GM04503 (cell line): ENCODE results near the gene DPP7.
"Not testable (repeated sequence)": the region's sequence is repeated elsewhere in the genome, so short reads cannot be mapped to it uniquely, and the experiment has no call there.

ENCODE experiments used
- DNase-seq: peaks from one replicate; pipeline ENCODE4 v3.0.0-alpha.2; 2012; ENCODE audit warnings: low read depth

Gene DPP7

GRCh38 chr9:137147793-137148160, 33.2 kb upstream of the DPP7 start:
- DNase-seq: no peak

GRCh38 chr9:137147091-137147792, 32.7 kb upstream of the DPP7 start:
- DNase-seq: no peak

GRCh38 chr9:137146527-137146918, 32.0 kb upstream of the DPP7 start:
- no peak for DNase-seq

DNA sequence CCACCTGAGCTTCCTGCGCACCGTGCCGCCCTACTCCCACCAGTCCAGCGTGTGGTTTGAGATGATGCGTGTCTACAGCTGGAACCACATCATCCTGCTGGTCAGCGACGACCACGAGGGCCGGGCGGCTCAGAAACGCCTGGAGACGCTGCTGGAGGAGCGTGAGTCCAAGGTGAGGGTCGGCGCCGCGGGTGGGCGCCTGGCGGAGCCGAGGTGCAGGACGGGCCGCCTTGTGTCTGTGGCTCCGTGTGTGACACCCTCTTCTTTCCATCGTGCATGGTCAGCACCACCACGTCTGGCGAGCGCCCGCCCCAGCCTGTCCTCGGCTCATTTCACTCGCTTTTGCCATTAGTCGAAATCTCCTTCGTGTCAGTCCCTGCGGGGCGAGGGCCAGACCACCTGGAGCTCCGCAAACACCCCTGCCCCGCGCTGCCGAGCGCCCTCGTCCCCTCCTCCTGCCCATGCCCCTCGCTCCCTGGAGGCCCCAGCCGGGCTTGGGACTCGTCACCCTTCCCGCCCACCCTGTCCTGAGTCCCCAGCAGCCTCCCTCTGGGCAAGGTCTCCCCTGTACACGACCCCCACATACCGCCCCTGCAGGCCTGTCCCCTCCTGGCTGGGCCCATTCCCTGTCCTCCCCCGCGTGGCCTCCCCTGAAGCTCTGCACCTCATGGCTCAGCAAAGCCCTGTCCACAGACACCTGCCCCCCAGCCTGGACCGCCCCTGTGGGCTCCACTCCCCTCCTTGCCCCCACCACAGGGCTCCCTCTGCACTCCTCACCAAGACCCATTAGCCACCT, 31.4 kb upstream of the DPP7 start:
- DNase-seq: no peak

GRCh38 chr9:137143459-137143858, 28.9 kb upstream of the DPP7 start:
- DNase-seq: no peak

GRCh38 chr9:137141976-137142936, 27.7 kb upstream of the DPP7 start:
- DNase-seq: no peak

GRCh38 chr9:137141050-137141810, 26.7 kb upstream of the DPP7 start:
- DNase-seq: no peak

DNA sequence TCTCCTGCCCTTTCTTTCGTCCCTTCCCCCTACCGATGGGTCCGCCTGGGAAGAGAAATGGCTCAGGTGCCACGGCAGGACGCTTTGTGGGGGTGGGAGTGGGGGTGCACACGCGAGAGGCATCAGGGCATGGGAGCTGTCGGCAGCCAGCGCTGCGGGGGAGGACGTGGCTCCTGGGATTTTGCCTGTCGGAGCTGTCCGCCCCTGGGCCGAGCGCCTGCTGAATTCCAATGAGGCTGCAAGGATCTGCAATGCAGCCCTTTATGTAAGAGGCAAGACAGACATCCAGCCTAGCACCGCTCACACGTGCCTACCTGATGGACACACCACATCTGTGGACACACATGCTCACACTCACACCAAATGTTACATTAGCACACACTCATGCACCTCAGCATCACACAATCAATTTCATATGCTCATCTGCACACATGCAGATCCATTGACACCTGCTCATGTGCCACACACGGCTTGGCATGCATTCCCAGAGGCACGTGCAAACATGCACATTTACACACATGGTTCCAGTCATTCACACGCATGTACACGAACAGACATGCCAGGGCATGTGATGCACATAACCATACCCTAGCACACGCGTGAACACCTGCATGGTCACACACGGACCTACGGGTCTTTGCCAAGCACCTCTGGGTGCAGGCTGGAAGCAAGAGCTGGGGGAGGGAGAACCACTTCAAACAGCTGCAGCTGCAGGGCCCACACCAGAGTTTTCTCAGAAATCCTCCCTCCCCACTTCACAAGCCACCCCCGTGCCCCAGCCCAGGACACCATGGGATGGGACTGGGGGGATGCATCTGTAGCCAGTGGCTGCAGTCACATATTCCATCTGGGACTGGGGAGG, 25.8 kb upstream of the DPP7 start:
- no peak for DNase-seq

DNA sequence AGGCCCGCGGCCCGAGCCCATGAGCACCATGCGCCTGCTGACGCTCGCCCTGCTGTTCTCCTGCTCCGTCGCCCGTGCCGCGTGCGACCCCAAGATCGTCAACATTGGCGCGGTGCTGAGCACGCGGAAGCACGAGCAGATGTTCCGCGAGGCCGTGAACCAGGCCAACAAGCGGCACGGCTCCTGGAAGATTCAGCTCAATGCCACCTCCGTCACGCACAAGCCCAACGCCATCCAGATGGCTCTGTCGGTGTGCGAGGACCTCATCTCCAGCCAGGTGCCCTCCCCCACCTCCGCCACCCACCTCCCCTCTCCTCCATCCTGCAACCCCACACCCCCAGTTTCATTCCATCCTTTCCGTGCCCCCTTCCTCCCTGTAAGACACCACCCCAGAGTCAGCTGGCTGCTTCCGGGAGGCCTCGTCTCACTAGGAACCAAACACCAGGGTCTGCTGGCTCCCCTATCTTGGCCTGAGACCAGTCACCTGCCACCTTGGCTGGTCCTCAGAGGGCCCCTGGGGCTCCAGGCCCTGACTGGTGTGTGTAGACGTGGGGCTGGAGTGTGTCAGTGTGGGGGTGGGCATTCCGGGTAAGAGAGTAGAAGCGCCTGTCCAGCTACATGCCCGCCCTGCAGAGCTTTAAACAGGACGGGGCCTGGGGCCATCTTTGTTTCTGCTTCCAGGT, 25.1 kb upstream of the DPP7 start:
- no peak for DNase-seq

- no peak for DNase-seq
Observed at GRCh38 chr9:137138722-137139467, 24.4 kb upstream of the DPP7 start, which contains the start of gene GRIN1. Gene GRIN1 (plus strand): TSS chr9:137139154. CDS start chr9:137139487, 333 bp downstream.

GRCh38 chr9:137138058-137138721, 23.7 kb upstream of the DPP7 start:
- DNase-seq: no peak

DNA sequence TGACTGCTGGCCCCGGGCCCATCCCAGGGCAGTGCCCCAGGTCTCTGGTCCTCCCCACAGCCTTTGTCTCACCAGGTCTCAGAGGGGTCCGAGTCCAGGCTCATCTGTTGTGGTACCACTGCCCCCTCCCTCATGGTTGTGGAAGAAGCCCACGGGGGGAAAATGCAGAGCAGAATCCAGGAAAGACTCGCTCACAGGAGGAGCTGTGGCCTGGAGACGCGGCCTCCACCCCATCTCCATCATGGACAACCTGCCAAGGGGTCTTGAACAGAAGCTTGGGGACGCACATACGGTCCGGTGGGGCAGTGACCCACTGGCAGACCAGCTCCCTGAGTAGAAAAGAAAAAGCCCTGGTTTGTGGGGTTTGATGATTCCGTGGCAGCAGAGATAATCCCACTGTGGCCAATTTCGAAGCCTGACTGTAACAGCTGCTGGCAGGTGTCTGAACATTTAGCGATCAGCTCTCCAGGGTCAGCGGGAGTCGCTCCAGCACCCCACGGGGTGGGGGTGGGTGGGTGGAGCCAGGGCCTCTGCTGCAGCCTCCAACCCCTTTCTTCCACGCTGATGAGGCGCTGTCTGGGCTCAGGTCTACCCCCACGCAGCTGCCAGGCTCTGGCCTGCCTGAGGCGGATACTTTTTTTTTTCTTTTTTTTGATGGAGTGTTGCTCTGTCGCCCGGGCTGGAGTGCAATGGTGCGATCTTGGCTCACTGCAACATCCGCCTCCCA, 22.5 kb upstream of the DPP7 start:
- no peak for DNase-seq

GRCh38 chr9:137136261-137136880, 21.8 kb upstream of the DPP7 start:
- no peak for DNase-seq

- not testable (repeated sequence) for DNase-seq
Observed at GRCh38 chr9:137135154-137135553, 20.6 kb upstream of the DPP7 start.

DNA sequence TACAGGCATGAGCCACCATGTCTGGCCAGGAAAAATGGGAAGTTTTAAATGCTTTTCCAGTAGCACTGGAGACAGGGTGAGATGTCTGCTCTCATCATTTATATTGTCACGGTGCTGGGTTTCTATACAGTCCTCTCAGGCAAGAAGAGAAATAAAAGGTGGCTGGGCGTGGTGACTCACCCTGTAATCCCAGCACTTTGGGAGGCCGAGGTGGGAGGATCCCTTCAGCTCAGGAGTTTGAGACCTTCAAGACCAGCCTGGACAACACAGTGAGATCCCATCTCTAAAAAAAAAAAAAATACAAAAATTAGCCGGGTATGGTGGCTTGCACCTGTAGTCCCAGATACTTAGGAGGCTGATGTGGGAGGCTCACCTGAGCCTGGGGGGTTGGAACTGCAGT, 19.7 kb upstream of the DPP7 start:
- no peak for DNase-seq

DNA sequence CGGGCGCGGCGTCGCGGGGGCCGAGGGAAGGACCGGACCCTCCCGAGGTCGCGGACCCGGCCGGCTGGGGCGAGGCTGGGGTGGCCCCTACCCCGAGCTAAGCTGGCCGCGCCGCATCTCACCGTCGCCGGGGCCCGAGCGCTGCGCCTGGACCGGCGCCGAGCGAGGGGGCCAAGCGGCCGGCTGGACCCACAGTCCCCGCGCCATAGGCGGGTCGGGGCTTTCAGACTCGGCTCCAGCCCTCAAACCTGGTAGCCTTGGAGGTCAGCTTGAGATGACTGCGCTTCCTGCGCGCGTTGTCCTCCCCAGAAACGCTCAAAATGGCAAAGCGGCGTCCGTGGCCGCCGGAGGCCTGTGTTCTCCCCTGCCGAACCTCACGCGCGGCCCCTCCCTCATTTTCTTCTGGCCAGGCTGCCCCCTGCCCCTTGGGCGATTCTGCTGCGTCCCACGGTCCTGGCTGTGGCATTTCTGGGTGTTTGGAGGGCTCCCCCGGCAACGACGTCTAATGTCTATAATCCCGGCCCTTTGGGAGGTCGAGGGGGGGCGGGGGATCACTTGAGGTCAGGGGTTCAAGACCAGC, 15.7 kb upstream of the DPP7 start:
- no peak for DNase-seq

GRCh38 chr9:137129456-137130175, 15.1 kb upstream of the DPP7 start:
- peak; percentile 60 for DNase-seq
